H1 (cell line): Measurements from ENCODE around the gene SHROOM2. TPM values are rescaled to one million over a fixed set of nuclear protein-coding genes. Genes with fewer than 3 reads are reported as not detected.

ENCODE experiments used
- CTCF ChIA-PET: fragments of 300-600 bp; sonication (Branson Sonifier 250); formaldehyde crosslinking; loops from one replicate; lab custom pipeline; 2021; ENCODE audit not compliant: partially characterized antibody; lab: Charles Lee
- POLR2A ChIA-PET: fragments of 300-600 bp; sonication (Branson Sonifier 250); formaldehyde crosslinking; loops from one replicate; lab custom pipeline; 2021; ENCODE audit warnings: inconsistent platforms; ENCODE audit not compliant: partially characterized antibody; lab: Charles Lee
- DNase-seq, 2 experiments: peaks; one replicate each; pipeline versions ENCODE4 v3.0.0 to v3.0.0-alpha.2; 2010 to 2022; ENCODE audit warnings: low spot score in 2 of 2, low read depth in 1 of 2, mixed read lengths in 1 of 2
- FAIRE-seq: peaks from 2 replicates; lab custom pipeline; 2011; peaks lifted over from hg19 to GRCh38; lab: Jason Lieb, UNC
- H2AFZ ChIP-seq: 2 replicates; pipeline ENCODE4 v1.8.1; 2012; ENCODE audit warnings: low read length, inconsistent platforms
- H2AK5ac ChIP-seq: 2 replicates; pipeline ENCODE4 v1.6.1; 2013; ENCODE audit warnings: low read depth, low read length
- H2BK120ac ChIP-seq: replicated peaks from 2 replicates; pipeline ENCODE3; 2013; ENCODE audit warnings: low read depth, low read length, inconsistent platforms
- H2BK12ac ChIP-seq: 2 replicates; pipeline ENCODE4 v1.6.1; 2013; ENCODE audit warnings: low read depth, low read length
- H2BK15ac ChIP-seq: 2 replicates; pipeline ENCODE4 v1.6.1; 2013; ENCODE audit warnings: low read length
- H2BK20ac ChIP-seq: 2 replicates; pipeline ENCODE4 v1.6.1; 2013; ENCODE audit warnings: low read length
- H2BK5ac ChIP-seq: 2 replicates; pipeline ENCODE4 v1.6.1; 2013; ENCODE audit warnings: low read depth, low read length
- H3K14ac ChIP-seq: 2 replicates; pipeline ENCODE4 v1.6.1; 2013; ENCODE audit warnings: inconsistent platforms; ENCODE audit not compliant: insufficient read length
- H3K18ac ChIP-seq: 2 replicates; pipeline ENCODE4 v1.6.1; 2013; ENCODE audit warnings: low read length; ENCODE audit errors: extremely low read depth
- H3K23ac ChIP-seq: 2 replicates; pipeline ENCODE4 v1.6.1; 2013; ENCODE audit warnings: inconsistent platforms; ENCODE audit not compliant: insufficient read length
- H3K23me2 ChIP-seq: 2 replicates; pipeline ENCODE4 v1.6.1; 2013; ENCODE audit warnings: low read depth, low read length
- H3K27ac ChIP-seq: 2 replicates; pipeline ENCODE4 v1.6.1; 2011; ENCODE audit warnings: low read depth, low read length, inconsistent platforms
- H3K27me3 ChIP-seq, 4 experiments: replicated peaks in 1 of 4; 1 replicate in 1 of 4; 2 replicates in 3 of 4; pipeline versions ENCODE4 v1.6.1 to v1.8.1; 2011 to 2013; ENCODE audit warnings: low read length in 3 of 4, mild to moderate bottlenecking in 3 of 4, inconsistent platforms in 2 of 4, mixed read lengths in 2 of 4, moderate library complexity in 1 of 4; ENCODE audit not compliant: control insufficient read depth in 3 of 4, insufficient read depth in 3 of 4; ENCODE audit errors: extremely low read depth in 1 of 4
- H3K36me3 ChIP-seq, 4 experiments: 2 replicates each; pipeline versions ENCODE4 v1.6.1 to v1.8.1; 2011 to 2013; ENCODE audit warnings: mild to moderate bottlenecking in 4 of 4, low read length in 3 of 4, moderate library complexity in 2 of 4, control low read depth in 1 of 4, inconsistent platforms in 1 of 4; ENCODE audit not compliant: insufficient read depth in 4 of 4, control insufficient read depth in 2 of 4
- H3K4ac ChIP-seq: replicated peaks from 2 replicates; pipeline ENCODE3; 2013; ENCODE audit warnings: low read length, low read depth, mixed read lengths, inconsistent platforms; ENCODE audit not compliant: insufficient read length
- H3K4me1 ChIP-seq, 4 experiments: replicated peaks in 1 of 4; 1 replicate in 1 of 4; 2 replicates in 3 of 4; pipeline versions ENCODE4 v1.6.1 to v1.8.1; 2011 to 2013; ENCODE audit warnings: low read length in 3 of 4, inconsistent platforms in 2 of 4, mixed read lengths in 1 of 4; ENCODE audit not compliant: insufficient read depth in 4 of 4, control insufficient read depth in 3 of 4
- H3K4me2 ChIP-seq, 2 experiments: 2 replicates each; pipeline versions ENCODE4 v1.6.1 to v1.8.1; 2011 to 2013; ENCODE audit warnings: low read depth in 2 of 2, low read length in 2 of 2, control low read depth in 1 of 2, inconsistent platforms in 1 of 2, mild to moderate bottlenecking in 1 of 2; ENCODE audit not compliant: insufficient read depth in 1 of 2
- H3K4me3 ChIP-seq, 4 experiments: fragments of 200-600, 300-600 bp in 1 of 4; sonication (generic), shearing (Covaris generic), sonication (Bioruptor Twin) in 1 of 4; 2 replicates each; pipeline versions ENCODE4 v1.5.1 to v1.8.1; 2011 to 2016; ENCODE audit warnings: low read length in 4 of 4, low read depth in 3 of 4, control low read depth in 2 of 4, inconsistent platforms in 2 of 4, mild to moderate bottlenecking in 2 of 4, mixed read lengths in 1 of 4, moderate library complexity in 1 of 4; ENCODE audit not compliant: insufficient read depth in 2 of 4; ENCODE audit errors: extremely low read depth in 1 of 4
- H3K56ac ChIP-seq: replicated peaks from 2 replicates; pipeline ENCODE3; 2013; ENCODE audit warnings: low read depth, mild to moderate bottlenecking, mixed read lengths, low read length, inconsistent platforms; ENCODE audit not compliant: insufficient read length
- H3K79me1 ChIP-seq: 2 replicates; pipeline ENCODE4 v1.6.1; 2013; ENCODE audit warnings: low read depth, low read length, control low read depth
- H3K79me2 ChIP-seq, 2 experiments: 2 replicates each; pipeline versions ENCODE4 v1.6.1 to v1.8.1; 2012 to 2013; ENCODE audit warnings: low read length in 2 of 2, mild to moderate bottlenecking in 2 of 2, inconsistent platforms in 1 of 2; ENCODE audit not compliant: insufficient read depth in 2 of 2, control insufficient read depth in 1 of 2
- H3K9ac ChIP-seq, 4 experiments: replicated peaks in 1 of 4; 1 replicate in 1 of 4; 2 replicates in 3 of 4; pipeline versions ENCODE4 v1.6.1 to v1.8.1; 2011 to 2013; ENCODE audit warnings: low read depth in 3 of 4, low read length in 3 of 4, control low read depth in 2 of 4, mild to moderate bottlenecking in 2 of 4, moderate library complexity in 2 of 4, inconsistent platforms in 1 of 4; ENCODE audit errors: extremely low read depth in 1 of 4
- H3K9me3 ChIP-seq, 2 experiments: 2 replicates each; pipeline versions ENCODE4 v1.6.1 to v1.8.1; 2012 to 2013; ENCODE audit warnings: mild to moderate bottlenecking in 2 of 2, moderate library complexity in 2 of 2, control low read depth in 1 of 2, inconsistent platforms in 1 of 2, low read depth in 1 of 2, low read length in 1 of 2, mixed read lengths in 1 of 2; ENCODE audit not compliant: insufficient read depth in 2 of 2
- H4K20me1 ChIP-seq, 2 experiments: replicated peaks in 1 of 2; 2 replicates each; pipeline versions ENCODE3 to v1.8.1; 2011 to 2013; ENCODE audit warnings: inconsistent platforms in 2 of 2, low read length in 2 of 2, mild to moderate bottlenecking in 1 of 2; ENCODE audit not compliant: insufficient read depth in 2 of 2, control insufficient read depth in 1 of 2
- H4K5ac ChIP-seq: 2 replicates; pipeline ENCODE4 v1.6.1; 2013; ENCODE audit warnings: low read length, low read depth, mixed read lengths, inconsistent platforms; ENCODE audit not compliant: insufficient read length
- H4K8ac ChIP-seq: 2 replicates; pipeline ENCODE4 v1.8.0; 2013; ENCODE audit warnings: mild to moderate bottlenecking, moderate library complexity, low read length, inconsistent platforms; ENCODE audit not compliant: insufficient read depth; ENCODE audit errors: extremely low read depth
- H4K91ac ChIP-seq: replicated peaks from 2 replicates; pipeline ENCODE3; 2013; ENCODE audit warnings: low read length, mixed read lengths, inconsistent platforms; ENCODE audit not compliant: insufficient read length
- KDM4A ChIP-seq: IDR thresholded peaks from one replicate; pipeline ENCODE4 v1.7.1; 2012; ENCODE audit warnings: low read depth, mild to moderate bottlenecking, moderate library complexity, low read length, inconsistent platforms; ENCODE audit not compliant: severe bottlenecking
- MAFK ChIP-seq: IDR thresholded peaks from 2 replicates; pipeline ENCODE4 v1.6.1; 2012; ENCODE audit warnings: low read depth, mild to moderate bottlenecking, improper control_type of control experiment, low read length
- SIRT6 ChIP-seq: IDR thresholded peaks from one replicate; pipeline ENCODE4 v1.7.1; 2012; ENCODE audit warnings: low read length, inconsistent platforms
- WGBS, 2 experiments: shearing (Covaris generic) in 1 of 2; methylation state at CpG; one replicate each; pipeline versions ENCODE4 v1.1.6 to v1.1.7; 2013 to 2015; ENCODE audit warnings: low lambda C conversion rate in 2 of 2, mixed read lengths in 2 of 2, inconsistent platforms in 1 of 2, low coverage in 1 of 2, missing lambda C conversion rate in 1 of 2; ENCODE audit not compliant: insufficient replicate concordance in 2 of 2, insufficient coverage in 1 of 2, insufficient read length in 1 of 2; ENCODE audit errors: extremely low coverage in 1 of 2, missing lambda C conversion rate in 1 of 2; 5-methylcytosine and 5-hydroxymethylcytosine counted together
- polyA plus RNA-seq, 7 experiments: library from polyadenylated mRNA; depleted of rRNA in 3 of 7; stranded (reverse) in 5 of 7; unstranded in 2 of 7; fragments of >200 nt in 5 of 7; fragments of 200-250 nt in 2 of 7; gene quantifications; 1 replicate in 5 of 7; 2 replicates in 1 of 7; 4 replicates in 1 of 7; pipeline versions ENCODE4 v1.2.1 to v1.2.3, GENCODE V29; 2011 to 2013; ENCODE audit warnings: missing spikeins in 2 of 7, mixed read lengths in 2 of 7
- total RNA-seq: library from RNA; stranded (reverse); fragmentation: NEBNext Ultra II Directional; extraction: Animal tissue kit (Norgen Biotek cat#: 25700); gene quantifications from 2 replicates; pipeline ENCODE4 v1.2.1, GENCODE V29; 2021
- TF ChIP-seq, protein P1 (sequence below): IDR thresholded peaks from 2 replicates; pipeline ENCODE4 v1.6.1; 2012; ENCODE audit warnings: inconsistent platforms

SHROOM2 gene
- total and polyA plus RNA-seq, 2 of the 8 experiments (the other 6 are each of a cell fraction or from before 2014, with no cell fraction given): 3.4 to 14.2 TPM

DNA sequence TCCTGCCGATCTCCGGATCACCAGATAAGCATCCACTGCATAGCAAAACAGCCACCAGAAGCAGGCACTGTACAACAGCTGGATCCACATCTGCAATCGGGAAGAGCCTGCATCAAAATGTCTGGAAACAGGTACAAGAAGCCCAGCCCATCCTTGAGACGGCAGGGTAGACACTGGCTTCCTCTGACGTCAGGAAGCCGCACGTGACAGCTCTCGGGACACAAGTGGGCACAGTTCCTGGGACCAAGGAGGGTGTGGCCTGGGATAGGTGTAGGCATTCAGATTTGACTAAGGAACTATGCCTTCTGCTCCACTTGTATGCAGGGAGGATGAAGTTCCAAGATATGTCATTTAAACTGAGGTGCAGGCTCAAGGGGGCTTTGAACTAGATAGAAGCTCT lies 26.9 kb upstream of the SHROOM2 start:
- Histone ChIP-seq H3K4me1 (no peaks in the 10 kb centered on the region), H3K4ac (no peak overlapping the region), H2BK12ac (no peak overlapping the region), H3K18ac (no peak overlapping the region), H2AFZ (no peak overlapping the region), H2BK120ac (no peak overlapping the region), H3K27ac (no peak overlapping the region), H4K5ac (no peak overlapping the region), H3K4me2 (no peak overlapping the region), H2AK5ac (no peak overlapping the region), H2BK15ac (no peak overlapping the region), H3K56ac (no peak overlapping the region), H3K14ac (no peak overlapping the region), H4K20me1 (peaks cover 0 to 2% of the 10 kb centered on the region in 2 experiments), H3K9me3 (no peaks in the 10 kb centered on the region), H3K36me3 (peaks cover 0 to 6% (median 1%) of the 10 kb centered on the region in 4 experiments; a peak in 2 of 8 replicates), H3K79me2 (peaks cover 0 to 10% of the 10 kb centered on the region in 2 experiments; a peak in 1 of 4 replicates), H2BK20ac (no peak overlapping the region), H4K91ac (no peak overlapping the region), H2BK5ac (no peak overlapping the region), H3K9ac (no peak overlapping the region), H3K4me3 (no peak overlapping the region), H3K27me3 (no peaks in the 10 kb centered on the region), H4K8ac (no peak overlapping the region), H3K23me2 (0 out of 2 replicates have a peak, but pooled peaks cover 2% of the 10 kb centered on the region), H3K79me1 (no peaks in the 10 kb centered on the region), H3K23ac (no peak overlapping the region)
- TF ChIP-seq KDM4A (no peak), SIRT6 (no peak), MAFK (no peak)
- TF ChIP-seq, protein P1, sequence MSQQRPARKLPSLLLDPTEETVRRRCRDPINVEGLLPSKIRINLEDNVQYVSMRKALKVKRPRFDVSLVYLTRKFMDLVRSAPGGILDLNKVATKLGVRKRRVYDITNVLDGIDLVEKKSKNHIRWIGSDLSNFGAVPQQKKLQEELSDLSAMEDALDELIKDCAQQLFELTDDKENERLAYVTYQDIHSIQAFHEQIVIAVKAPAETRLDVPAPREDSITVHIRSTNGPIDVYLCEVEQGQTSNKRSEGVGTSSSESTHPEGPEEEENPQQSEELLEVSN: no peak
- POLR2A ChIA-PET: no interaction called here
- no peak for DNase-seq
- CTCF ChIA-PET: no interaction called here
- no peak for FAIRE-seq
- 94% methylated on average over 8 of the region's 8 CpGs; no CpG with 5 or more reads in 1 of the 2 experiments for WGBS, 2 experiments
